ENCODE results near the gene CALML3. TPM values are rescaled to one million over a fixed set of nuclear protein-coding genes. Genes with fewer than 3 reads are reported as not detected.

The CALML3 gene
- total RNA-seq, 1 experiment from 2014 or later: not detected

DNA sequence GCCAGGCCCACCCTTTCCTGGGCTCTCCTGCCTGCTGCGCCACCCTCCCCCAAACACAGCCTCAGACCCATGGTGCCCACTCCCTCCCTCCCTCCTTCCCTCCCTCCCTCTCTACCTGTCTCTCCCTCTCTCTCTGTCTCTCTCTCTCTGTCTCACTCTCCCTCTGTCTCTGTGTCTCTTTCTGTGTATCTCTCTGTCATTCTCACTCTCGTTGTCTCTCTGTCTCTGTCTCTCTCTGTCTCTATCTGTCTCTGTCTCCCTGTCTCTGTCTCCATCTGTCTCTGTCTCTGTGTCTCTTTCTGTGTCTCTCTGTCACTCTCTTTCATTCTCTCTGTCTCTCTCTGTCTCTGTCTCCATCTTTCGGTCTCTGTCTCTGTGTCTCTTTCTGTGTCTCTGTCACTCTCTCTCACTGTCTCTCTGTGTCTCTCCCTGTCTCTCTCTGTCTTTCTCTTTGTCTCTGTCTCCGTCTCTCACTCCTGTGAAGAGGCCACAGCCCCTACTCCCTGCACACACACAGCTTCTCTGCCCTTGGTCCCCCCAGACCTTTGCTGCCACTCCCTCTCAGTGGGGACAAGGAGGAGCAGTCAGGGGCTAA is 51.5 kb downstream of the CALML3 start:
- no TSS peak for BruUV-seq (replicated peaks)
- Histone ChIP-seq H3K27me3 (ENCODE audit: insufficient read depth, low read depth) (no peaks in the 10 kb centered on the region), H3K36me3 (ENCODE audit: low read depth) (no peaks in the 10 kb centered on the region), H3F3A (ENCODE audit: insufficient read depth, low read depth) (peaks cover 9% of the 10 kb centered on the region; the same call in 1 of the 2 replicates), H3K27ac (no peak overlapping the region), H4K20me1 (ENCODE audit: insufficient read depth) (no peaks in the 10 kb centered on the region), H3K4me3 (no peak overlapping the region), H3K9me2 (ENCODE audit: insufficient read depth) (no peaks in the 10 kb centered on the region), H2AFZ (no peak overlapping the region), H3K79me2 (ENCODE audit: low read depth) (no peaks in the 10 kb centered on the region), H3K9me3 (ENCODE audit: insufficient read depth, low read depth) (0 out of 2 replicates have a peak, but pooled peaks cover 2% of the 10 kb centered on the region), H3K4me2 (no peak overlapping the region), H3K4me1 (replicated peaks; ENCODE audit: insufficient read depth) (peaks cover 15% of the 10 kb centered on the region)
- ChIA-PET POLR2A (ENCODE audit: unreplicated experiment) (no interaction called here), CTCF (no interaction called here)
- no peak for DNase-seq
- intact Hi-C loops (cut with micrococcal nuclease; ENCODE audit: unreplicated experiment): no loop called here
- TF ChIP-seq, protein P1, sequence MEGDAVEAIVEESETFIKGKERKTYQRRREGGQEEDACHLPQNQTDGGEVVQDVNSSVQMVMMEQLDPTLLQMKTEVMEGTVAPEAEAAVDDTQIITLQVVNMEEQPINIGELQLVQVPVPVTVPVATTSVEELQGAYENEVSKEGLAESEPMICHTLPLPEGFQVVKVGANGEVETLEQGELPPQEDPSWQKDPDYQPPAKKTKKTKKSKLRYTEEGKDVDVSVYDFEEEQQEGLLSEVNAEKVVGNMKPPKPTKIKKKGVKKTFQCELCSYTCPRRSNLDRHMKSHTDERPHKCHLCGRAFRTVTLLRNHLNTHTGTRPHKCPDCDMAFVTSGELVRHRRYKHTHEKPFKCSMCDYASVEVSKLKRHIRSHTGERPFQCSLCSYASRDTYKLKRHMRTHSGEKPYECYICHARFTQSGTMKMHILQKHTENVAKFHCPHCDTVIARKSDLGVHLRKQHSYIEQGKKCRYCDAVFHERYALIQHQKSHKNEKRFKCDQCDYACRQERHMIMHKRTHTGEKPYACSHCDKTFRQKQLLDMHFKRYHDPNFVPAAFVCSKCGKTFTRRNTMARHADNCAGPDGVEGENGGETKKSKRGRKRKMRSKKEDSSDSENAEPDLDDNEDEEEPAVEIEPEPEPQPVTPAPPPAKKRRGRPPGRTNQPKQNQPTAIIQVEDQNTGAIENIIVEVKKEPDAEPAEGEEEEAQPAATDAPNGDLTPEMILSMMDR (conservative IDR thresholded peaks at IDR 0.05): no peak
- no peak for TF ChIP-seq EZH2 (IDR thresholded peaks at IDR 0.05; ENCODE audit: low read depth)

Other genes with a start within 250 kb of the CALML3 start
- not detected in 2 replicates for gene UCN3, start 160.0 kb upstream of the CALML3 start, total RNA-seq (2021)
- 0.35 and 0.52 TPM in 2 replicates for gene TUBAL3, start 120.1 kb upstream of the CALML3 start, total RNA-seq (2021)
- gene NET1, start 112.4 kb upstream of the CALML3 start, total RNA-seq (2021): 150 and 161 TPM in 2 replicates
- gene CALML5, start 25.4 kb upstream of the CALML3 start, total RNA-seq (2021): 3.0 and 6.3 TPM in 2 replicates
- 16.9 and 22.2 TPM in 2 replicates for gene ASB13, start 141.6 kb downstream of the CALML3 start, total RNA-seq (2021)
- 41.8 and 60.7 TPM in 2 replicates for gene TASOR2, start 159.9 kb downstream of the CALML3 start, total RNA-seq (2021)